Stimulated activated CD4-positive, alpha-beta T cell treated with anti-CD3 and anti-CD28 coated beads, Interleukin-12 subunit alpha, Interleukin-12 subunit beta, amount 100 ng/mL, for 4 hours (primary cell): ENCODE measurements around the gene MAN2A2.
A peak's percentile ranks its signal among the peaks of the same experiment; 100 is the strongest.

Experiments
- DNase-seq: peaks from one replicate; pipeline ENCODE4 v3.0.0-alpha.2; 2020

The MAN2A2 gene

GRCh38 chr15:90947577-90948357, 44.7 kb downstream of the MAN2A2 start:
- DNase-seq, result no peak

- DNase-seq, result no peak
Measured at GRCh38 chr15:90948506-90948905, 45.4 kb downstream of the MAN2A2 start.

- DNase-seq, result no peak
Measured at GRCh38 chr15:90949979-90950675, 47.0 kb downstream of the MAN2A2 start.

- no peak for DNase-seq
Measured at GRCh38 chr15:90950676-90951075, 47.6 kb downstream of the MAN2A2 start.

GRCh38 chr15:90952901-90953677, 50.0 kb downstream of the MAN2A2 start:
- DNase-seq, result no peak

- DNase-seq, result no peak
Measured at GRCh38 chr15:90953947-90954711, 51.0 kb downstream of the MAN2A2 start.

- DNase-seq, result peak; percentile 84
Measured at GRCh38 chr15:90954712-90955623, 51.9 kb downstream of the MAN2A2 start, which contains the start of gene RCCD1. RCCD1 (plus strand) TSS chr15:90954884; CDS start chr15:90956735, 1,851 bp downstream.

- no peak for DNase-seq
Measured at GRCh38 chr15:90955624-90956273, 52.6 kb downstream of the MAN2A2 start.

GRCh38 chr15:90956274-90957030, 53.4 kb downstream of the MAN2A2 start:
- DNase-seq, result peak; percentile 63

- no peak for DNase-seq
Measured at GRCh38 chr15:90957031-90957790, 54.1 kb downstream of the MAN2A2 start.

- no peak for DNase-seq
Measured at GRCh38 chr15:90957791-90958190, 54.7 kb downstream of the MAN2A2 start.

GRCh38 chr15:90959028-90959595, 56.0 kb downstream of the MAN2A2 start:
- DNase-seq, result no peak

- no peak for DNase-seq
Measured at GRCh38 chr15:90959894-90960293, 56.8 kb downstream of the MAN2A2 start.

- DNase-seq, result no peak
Measured at GRCh38 chr15:90960298-90961091, 57.4 kb downstream of the MAN2A2 start.

- no peak for DNase-seq
Measured at GRCh38 chr15:90962021-90962420, 58.9 kb downstream of the MAN2A2 start.

- no peak for DNase-seq
Measured at GRCh38 chr15:90966262-90966661, 63.2 kb downstream of the MAN2A2 start.

GRCh38 chr15:90967206-90967605, 64.1 kb downstream of the MAN2A2 start:
- no peak for DNase-seq

- no peak for DNase-seq
Measured at GRCh38 chr15:90968434-90968833, 65.3 kb downstream of the MAN2A2 start.
